Activated CD4-positive, alpha-beta T cell treated with anti-CD3 and anti-CD28 coated beads, Interleukin-2, amount 50 U/mL, for 1 hour (primary cell): ENCODE data around the gene PPIB.
"Not testable (repeated sequence)": the region's sequence is repeated elsewhere in the genome, so short reads cannot be mapped to it uniquely, and the experiment has no call there.

Experiments
- DNase-seq: peaks from one replicate; pipeline ENCODE4 v3.0.0-alpha.2; 2020

The PPIB gene

DNA sequence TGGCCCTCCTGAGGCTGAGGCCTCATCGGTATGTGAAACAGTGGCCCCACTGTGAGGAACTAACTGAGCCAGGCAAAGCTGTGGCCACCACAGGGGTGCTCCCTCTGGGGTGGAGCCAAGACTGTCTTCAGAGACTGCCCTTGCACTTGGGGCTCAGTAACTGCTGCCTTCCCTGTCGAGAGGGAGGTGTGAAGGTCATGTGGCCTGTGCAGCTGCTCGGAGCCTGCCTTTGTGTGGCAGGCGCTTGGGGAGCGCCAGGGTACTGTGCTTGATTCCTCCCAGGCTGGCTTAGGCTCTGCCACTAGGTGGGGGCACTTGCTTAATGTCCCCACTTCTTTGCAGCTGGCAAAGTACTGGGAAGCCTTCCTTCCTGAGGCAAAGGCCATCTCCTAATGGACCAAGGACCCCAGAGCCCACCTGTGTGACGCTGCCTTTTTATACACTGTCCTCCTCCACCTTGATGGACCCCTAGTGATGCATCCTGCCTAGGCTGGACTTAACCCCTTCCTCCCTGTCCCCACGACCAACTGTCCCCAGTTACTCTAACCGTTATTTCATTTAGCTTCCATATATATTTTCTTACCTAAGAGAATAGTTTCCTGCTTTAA is 25.5 kb downstream of the PPIB start:
- DNase-seq, result no peak

DNA sequence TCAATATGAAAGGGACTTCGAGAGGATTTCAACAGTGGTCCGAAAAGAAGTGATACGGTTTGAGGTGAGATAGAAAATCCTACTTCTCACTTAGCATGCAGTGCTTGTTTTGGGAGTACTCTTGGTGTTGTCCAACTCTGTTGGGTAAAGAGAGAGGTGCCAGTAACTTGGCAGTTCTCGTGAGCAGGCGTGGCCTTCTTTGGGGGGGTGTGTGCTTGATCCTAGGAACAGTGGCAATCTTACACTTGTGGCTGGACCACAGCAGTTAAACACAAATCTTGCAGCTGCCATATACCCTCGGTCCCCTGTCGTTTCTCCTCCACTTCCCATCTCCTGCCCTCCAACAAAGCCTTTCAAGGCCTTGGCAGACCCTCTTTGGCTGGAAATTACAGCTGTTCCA is 26.5 kb downstream of the PPIB start:
- DNase-seq, result no peak

DNA sequence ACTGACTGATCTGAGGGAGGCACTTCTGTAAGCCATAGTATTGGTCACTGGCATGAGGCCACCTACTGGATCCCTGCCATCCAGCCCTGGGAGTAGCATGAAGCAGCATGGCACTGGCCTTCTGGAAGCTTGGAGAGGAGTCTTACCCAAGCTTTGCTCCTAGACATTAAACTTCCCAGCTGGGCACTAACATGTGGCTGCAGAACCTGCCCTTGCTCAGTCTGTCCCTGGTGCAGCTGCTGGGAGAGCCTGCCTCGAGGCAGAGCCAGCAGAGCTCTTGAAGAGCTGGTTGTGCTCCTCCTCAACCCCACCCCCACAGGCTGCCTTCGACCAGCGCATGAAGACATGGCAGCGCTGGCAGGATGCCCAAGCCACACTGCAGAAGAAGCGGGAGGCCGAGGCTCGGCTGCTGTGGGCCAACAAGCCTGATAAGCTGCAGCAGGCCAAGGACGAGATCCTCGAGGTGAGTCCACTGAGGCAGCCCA is 28.4 kb downstream of the PPIB start:
- DNase-seq, result no peak

DNA sequence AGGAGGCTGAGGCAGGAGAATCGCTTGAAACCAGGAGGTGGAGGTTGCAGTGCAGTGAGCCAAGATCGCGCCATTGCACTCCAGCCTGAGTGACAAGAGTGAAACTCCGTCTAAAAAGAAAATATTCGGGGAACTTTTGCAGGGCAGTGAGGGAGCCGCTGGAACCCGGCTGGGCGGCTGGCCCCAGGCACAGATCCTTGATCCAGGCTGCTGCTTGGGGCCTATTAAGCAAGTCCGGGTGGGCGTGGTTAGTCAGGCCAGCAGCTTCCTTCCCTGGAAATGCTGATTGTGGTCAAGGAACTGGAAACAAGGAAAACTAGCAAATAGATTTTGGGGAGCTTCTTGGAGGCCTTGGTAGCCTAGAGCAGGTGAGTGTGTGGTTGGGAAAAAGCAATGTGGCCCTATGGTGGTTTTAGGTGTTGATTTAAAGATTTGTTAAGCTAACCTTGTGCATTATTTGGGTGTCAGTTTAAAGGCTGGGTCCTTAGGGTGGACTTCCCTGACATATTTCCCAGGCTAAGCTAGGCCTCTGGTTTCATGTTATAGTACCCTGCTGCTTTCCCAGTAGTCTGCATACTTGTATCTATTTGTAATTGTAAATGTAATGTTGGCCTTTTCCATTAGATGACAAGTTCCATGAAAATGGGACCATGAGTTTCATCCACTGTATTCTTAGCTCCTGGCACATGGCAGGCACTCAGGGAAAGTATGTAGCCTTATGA is 29.0 kb downstream of the PPIB start:
- no peak for DNase-seq

DNA sequence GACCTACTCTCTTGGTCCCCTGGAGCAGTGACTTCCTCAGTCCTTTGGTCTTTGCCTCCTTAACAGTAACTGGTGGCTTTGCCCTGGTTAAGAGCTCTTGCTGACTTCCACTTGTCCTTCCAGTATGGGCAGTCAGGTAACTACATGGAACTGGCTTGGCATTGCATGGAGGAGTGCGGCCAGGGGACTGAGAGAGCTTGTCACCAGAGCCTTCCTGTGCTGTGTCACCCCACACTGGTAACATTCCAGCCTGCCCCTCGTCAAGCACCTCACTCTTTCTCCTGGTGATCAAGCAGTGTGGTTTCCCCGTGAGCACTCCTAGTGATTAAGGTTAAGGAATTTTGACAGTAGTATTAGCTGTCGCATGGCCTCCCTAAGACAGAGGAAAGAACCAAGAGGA is 30.6 kb downstream of the PPIB start:
- DNase-seq, result no peak

DNA sequence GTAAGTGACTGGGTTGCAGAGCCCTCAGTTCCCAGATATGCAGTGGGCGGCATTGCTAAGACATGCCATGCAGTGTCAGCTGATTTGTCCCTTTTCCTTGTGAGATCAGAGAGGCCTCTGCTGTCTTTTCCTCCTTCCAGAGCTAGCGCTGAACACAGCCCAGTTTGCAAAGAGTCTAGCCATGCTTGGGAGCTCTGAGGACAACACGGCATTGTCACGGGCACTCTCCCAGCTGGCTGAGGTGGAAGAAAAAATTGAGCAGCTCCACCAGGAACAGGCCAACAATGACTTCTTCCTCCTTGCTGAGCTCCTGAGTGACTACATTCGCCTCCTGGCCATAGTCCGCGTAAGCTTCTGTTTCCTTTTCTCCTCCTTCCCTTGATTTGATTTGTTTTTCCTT is 31.3 kb downstream of the PPIB start:
- DNase-seq, result no peak

DNA sequence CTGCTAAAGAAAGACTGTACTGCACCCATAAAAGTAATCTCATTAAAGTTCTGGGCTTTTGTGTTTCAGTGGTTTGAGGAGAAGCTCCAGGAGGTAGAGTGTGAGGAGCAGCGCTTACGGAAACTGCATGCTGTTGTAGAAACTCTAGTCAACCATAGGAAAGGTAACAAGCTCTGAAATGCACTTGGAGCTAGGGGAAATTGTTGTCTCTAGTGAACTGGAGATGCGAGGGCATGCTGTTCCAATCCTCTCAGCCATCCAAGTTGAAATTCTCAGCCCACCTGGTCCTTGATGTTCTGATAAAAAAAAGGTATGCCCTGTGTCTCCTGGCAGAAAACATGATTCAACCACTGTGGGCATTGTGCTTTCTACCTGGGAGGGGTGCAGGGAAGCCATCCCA is 32.7 kb downstream of the PPIB start:
- DNase-seq, result no peak

DNA sequence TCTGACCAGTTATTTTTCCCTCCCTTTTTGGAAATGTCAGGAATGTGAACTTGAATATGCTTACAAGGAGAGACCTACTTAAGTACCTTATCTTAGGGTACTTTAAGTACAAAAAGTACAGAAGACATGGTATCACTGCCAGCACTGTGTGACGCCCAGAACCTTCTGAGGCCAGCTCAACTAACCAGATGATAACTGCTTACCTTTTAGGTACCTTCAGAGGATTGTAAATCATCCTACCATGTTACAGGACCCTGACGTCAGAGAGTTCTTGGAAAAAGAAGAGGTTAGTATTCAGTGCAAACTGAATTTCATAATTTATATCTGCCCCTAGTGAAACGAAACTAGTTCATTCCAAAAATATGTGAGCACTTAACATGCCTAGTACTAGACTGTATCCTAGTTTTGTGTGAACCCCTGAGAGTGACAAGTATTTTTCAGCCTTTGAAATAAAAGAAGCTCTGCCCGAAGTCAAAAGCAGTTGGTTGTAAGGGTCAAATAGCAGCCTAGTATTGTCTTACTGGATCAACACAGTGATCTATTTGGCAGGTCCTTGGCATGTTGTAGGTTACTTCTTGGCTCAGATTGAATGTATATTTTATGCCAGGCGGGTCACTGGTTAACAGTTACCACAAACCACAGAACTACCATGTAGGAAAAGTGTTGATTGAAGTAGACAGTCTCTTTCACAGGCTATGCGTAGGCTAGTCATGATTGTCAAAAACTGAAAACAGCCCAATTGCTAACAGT is 35.1 kb downstream of the PPIB start:
- no peak for DNase-seq

DNA sequence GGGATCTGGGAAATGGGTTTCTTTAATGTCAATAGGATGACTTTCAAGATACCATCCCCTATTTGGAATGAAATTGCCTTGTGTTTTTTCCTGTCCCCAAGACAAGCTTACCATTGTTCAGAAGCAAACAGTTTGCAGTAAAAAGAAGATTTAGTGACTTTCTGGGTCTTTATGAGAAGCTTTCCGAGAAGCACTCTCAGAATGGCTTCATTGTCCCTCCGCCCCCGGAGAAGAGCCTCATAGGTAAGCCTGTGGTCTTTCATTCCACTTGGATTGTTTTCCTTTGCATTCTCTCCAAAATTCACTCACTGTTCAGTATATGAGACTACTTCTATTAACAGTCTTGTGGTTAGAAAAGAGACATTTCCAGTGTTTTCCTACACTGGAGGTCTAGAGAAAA is 36.8 kb downstream of the PPIB start:
- DNase-seq, result no peak

DNA sequence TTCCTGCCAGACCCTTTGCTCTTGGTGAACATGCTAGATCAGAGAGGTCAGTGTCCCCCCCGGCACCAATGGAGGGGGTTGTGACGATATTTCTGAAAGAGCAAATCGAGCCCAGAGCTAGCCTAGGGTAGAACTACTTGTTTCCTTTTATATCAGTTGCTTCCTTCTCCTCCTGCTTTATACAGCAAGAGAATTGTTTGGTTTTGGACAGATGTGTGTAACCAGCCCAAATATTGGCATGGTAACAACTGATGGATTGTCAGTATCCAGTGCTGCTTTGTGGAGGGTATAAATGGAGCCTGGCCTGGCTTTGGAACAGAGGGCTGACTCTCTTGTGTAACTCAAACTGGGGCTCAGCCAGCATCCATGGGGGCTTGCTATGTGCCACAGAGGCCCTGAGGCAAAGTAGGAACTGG is 39.9 kb downstream of the PPIB start:
- no peak for DNase-seq

DNA sequence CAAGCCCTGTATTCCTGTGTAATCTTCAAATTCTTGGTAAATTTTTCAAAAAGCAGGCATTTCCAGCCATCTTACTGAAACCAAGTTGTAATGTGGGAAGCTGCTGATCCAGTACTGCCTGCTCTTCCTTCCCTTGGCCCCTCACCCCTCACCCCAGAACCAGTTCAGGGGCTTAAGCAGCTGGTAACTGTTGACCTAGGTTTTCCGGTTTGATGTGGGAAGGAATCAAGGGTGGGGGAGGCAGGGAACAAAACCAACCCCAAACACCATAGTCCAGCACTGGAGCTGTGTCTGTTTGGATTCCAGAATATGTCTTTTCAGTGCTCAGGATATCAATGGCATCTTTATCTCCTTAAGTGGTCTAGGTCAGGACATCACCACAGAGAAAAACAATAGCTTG is 40.4 kb downstream of the PPIB start:
- no peak for DNase-seq

DNA sequence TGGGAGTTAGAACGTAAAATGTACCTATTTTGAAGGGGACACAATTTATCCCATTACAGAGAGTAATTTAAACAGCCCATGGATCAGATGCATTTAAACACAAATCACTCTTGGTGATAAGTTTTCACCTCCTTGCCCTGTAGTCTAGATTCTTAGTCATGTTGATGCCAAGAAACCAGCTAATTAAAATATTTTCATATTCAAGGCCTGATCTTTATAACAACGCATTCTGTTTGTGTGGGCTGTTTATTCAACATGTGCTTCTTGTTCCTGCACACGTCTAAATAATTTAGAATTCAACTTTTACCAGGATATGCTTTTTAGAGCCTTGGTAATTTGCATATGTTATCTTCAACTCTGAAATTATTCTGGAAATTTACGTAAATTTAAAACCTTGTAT is 41.2 kb downstream of the PPIB start:
- DNase-seq, result no peak

DNA sequence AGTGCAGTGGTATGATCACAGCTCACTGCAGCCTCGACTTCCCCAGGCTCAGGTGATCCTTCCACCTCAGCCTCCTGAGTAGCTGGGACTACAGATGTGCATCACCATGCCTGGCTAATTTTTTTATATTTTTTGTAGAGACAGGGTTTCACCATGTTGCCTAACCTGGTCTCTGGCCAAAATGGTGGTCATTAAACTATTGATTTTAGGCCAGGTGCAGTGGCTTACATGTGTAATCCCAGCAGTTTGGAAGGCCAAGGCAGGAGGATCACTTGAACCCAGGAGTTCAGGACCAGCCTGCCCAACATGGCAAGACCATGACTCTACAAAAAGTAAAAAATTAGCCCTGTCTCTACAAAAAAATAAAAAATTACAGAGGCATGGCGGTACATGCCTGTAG is 42.5 kb downstream of the PPIB start:
- not testable (repeated sequence) for DNase-seq

DNA sequence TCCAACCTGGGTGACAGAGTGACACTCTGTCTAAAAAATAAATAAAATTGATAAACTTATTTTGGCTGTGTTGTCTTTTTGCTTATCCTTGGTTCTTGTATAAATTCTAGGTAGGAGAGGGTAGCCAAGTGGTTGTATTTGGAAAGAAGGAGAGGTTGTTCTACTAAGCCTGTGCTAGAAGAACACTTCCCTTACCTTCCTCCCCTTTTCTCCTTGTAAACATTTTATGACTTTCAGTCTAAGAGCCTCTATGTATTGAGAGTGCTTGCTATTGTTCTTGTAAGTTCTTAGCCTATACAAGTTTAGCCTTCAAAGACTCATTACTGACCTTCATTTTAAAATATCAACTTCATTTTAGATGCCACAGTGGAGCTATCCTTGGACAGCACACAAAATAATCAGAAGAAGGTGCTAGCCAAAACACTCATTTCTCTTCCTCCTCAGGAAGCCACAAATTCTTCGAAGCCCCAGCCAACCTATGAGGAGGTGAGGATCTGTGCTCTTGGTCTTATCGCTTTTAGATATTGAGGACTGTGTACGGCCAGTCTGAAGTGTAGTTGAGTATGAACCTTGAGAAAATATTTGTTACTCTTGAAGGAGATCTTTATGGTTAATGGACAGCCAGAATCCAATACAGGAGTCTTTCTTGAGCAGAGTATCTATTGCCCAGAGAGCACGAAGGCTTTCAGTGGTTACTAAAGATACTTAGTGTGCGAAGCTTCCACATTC is 44.9 kb downstream of the PPIB start:
- no peak for DNase-seq

DNA sequence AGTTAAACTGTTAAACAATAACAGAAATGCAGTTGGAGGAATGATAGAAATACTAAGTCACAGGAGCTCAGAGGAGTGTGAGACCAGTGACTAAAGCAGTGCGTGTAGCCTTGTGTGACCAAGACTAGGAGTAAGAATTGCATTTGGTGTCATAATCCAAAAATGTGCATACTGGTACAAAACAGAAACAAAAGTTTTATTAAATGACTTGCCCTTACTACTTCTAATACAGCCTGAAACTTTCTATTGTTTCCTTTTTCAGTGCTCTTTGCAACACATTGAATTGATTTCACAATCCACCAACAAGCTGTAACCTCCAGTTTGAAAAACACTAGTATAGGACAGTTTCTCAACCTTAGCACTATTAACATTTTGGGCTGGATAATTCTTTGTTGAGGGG is 49.9 kb downstream of the PPIB start:
- no peak for DNase-seq

DNA sequence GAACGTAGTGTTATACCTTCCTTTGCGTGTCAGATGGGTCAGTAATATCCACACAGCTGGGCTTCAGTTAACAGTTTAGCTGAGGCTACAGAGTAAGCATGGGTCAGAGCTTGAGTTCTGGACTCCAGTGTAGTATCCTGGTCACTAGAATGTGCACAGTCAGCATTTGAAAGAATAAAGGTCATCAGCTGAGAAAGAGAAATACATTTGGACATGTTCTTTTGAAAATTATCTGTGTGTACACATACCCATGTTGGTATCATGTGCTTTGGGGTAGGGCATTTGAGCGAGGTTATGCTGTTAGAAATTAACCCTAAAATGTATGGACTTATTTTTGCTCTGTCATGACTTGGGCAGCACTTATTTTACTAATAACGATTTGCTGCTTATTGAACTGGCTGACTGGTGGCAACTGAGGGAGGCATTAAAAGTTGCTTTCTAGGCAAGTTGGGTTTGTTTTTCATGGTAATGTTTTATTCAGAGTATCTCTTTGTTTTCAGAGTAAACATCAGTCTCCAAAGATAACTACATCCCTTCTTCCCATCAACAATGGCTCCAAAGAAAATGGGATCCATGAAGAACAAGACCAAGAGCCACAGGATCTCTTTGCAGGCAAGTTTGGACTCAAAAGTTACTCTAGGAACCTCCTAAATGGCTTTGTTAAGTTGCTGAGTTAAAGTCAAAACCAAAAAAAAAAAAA is 50.6 kb downstream of the PPIB start:
- no peak for DNase-seq

DNA sequence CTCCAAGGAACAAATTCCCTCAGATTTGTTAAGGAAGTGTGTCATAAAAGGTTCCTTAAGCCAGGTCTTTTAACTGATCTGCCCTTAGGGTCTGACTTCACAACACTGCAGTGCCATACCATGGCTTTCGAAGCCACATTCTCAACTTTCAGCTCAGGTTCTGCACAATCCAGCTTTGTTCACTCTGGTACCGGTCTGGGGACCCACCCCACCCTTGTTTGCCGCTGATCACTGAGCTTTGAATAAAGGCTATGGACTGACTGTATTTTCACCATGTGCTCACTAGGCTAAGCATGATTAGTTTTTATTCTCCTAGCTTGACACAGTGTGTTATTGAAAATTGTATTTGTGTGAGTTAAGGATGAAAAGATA is 51.2 kb downstream of the PPIB start:
- no peak for DNase-seq

DNA sequence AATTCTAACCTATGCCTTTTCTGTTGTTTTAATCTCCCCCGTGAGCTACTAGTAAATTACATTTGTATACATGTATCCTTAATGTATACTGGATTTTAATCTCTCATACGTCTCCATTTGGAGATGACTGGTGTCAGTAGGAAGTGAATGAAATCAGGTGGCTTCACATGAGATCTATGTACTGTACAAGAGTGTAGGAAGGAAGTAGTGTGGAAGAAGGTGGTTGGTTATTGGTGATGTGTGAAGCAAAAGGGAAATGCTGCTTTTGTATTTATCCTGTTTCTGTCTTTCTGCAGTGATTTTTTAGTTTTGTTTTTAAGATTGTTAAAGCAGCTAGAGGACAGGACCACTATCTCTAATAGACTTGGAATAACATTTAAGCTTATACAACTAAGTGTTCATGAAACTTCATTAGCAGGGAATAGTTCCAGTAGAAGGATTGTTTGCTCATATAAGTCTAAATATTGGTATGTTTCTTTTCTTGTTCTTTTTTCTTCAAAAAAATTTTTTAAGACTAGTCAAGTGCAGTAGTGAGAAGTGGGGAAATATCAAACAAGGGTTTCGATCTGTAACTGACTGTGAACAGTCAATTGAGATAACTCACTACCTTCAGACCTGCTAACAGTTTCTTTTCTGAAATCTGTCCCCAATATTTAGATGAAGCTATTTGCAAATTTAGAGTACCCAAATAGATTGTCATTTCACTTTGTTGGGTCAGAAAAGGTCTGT is 51.7 kb downstream of the PPIB start:
- DNase-seq, result no peak

DNA sequence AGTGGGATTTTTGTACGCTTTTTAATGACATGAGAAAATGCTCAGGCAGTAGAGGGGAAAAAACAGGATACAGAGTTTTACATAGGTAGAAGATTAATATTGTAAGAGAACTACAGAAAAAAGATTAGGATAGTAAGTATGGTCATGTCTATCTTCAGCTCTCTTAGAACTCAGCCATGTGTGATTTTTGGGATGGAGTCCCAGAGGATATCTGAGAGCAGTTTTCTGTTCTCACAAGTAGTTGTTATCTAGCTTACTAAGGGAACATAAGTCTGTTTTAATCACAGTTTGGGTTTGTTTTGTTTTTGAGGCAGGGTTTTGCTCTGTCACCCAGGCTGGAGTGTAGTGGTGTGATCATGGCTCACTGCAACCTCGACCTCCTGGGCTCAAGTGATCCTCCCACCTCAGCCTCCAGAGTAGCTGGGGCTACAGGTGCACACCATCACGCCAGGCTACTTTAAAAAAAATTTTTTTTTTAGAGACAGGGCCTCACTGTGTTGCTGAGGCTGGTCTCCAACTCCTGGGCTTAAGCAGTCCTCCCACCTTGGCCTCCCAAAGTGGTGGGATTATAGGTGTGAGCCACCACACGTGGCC is 52.6 kb downstream of the PPIB start:
- not testable (repeated sequence) for DNase-seq

DNA sequence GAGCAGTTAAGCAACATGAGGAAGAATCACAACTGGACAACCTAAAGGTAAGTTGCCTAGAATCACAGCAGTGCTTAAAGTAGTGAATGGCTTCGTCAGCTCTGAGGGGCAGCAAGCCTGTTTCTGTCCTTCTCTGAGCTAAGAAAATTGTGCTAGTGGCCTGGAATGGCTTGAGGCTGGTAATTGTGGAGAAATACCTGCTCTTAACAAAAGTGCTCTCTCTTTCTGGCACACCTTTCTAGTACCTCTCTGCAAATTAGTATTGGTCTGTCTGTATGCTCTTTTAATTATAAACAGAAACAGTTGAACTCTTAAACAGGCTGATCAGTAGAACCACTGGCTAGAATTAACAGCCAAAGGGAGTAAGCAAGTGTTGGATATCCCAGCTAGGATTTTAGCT is 55.5 kb downstream of the PPIB start:
- DNase-seq, result no peak
